Gastroesophageal sphincter (tissue), 4 donors: ENCODE measurements around the gene ARHGEF4. TPM values are rescaled to one million over a fixed set of nuclear protein-coding genes. Genes with fewer than 3 reads are reported as not detected.

Experiments used
- ATAC-seq: fragments of 150-250 bp; one replicate; pipeline ENCODE4 v1.9.1; 2016; ENCODE audit warnings: mild to moderate bottlenecking, moderate library complexity
- H3K27ac ChIP-seq, 4 donors: fragments of 200-600 bp; sonication (generic) in 3 of 4; 1 replicate in 3 of 4; 2 replicates in 1 of 4; pipeline ENCODE4 v1.5.1; 2016 to 2019
- H3K27me3 ChIP-seq: fragments of 200-600 bp; sonication (generic); one replicate; pipeline ENCODE4 v1.5.1; 2019
- H3K36me3 ChIP-seq, 2 donors: fragments of 200-600 bp; sonication (generic); one replicate each; pipeline ENCODE4 v1.5.1; 2019; ENCODE audit warnings: control low read depth in 1 of 2
- H3K4me1 ChIP-seq, 3 donors: fragments of 200-600 bp; sonication (generic); 1 replicate in 2 of 3; 2 replicates in 1 of 3; pipeline ENCODE4 v1.5.1; 2016 to 2019; ENCODE audit warnings: control low read depth in 2 of 3
- H3K4me3 ChIP-seq, 2 donors: fragments of 200-600 bp; sonication (generic); one replicate each; pipeline ENCODE4 v1.5.1; 2019; ENCODE audit warnings: mild to moderate bottlenecking in 1 of 2, moderate library complexity in 1 of 2
- H3K9me3 ChIP-seq, 3 donors: fragments of 200-600 bp; sonication (generic); one replicate each; pipeline ENCODE4 v1.5.1; 2017 to 2019; ENCODE audit warnings: control low read depth in 2 of 3
- EP300 ChIP-seq: sonication (generic); formaldehyde crosslinking; IDR thresholded peaks from one replicate; pipeline ENCODE4 v1.6.1; 2017; ENCODE audit warnings: antibody characterized with exemption, mild to moderate bottlenecking
- POLR2A ChIP-seq, 2 donors: fragments of 450-650 bp; IDR thresholded peaks; one replicate each; pipeline ENCODE4 v1.6.1; 2017; ENCODE audit warnings: antibody characterized with exemption in 2 of 2, mild to moderate bottlenecking in 2 of 2, moderate library complexity in 1 of 2
- POLR2AphosphoS5 ChIP-seq: sonication (generic); formaldehyde crosslinking; IDR thresholded peaks from one replicate; pipeline ENCODE4 v1.6.1; 2017; ENCODE audit warnings: antibody characterized with exemption
- WGBS, 2 donors: methylation state at CpG; one replicate each; pipeline ENCODE4 v1.1.5; 2018; ENCODE audit warnings: low coverage in 1 of 2; 5-methylcytosine and 5-hydroxymethylcytosine counted together
- total RNA-seq, 4 donors: library from RNA; depleted of rRNA; stranded (reverse); fragments of >200 nt; gene quantifications; one replicate each; pipeline ENCODE4 v1.1.0, GENCODE V29; 2016
- TF ChIP-seq, protein P1 (sequence below), 4 experiments: fragments of 200-600 bp in 2 of 4; fragments of 450-650 bp in 2 of 4; sonication (generic) in 1 of 4; IDR thresholded peaks; one replicate each; pipeline ENCODE4 v1.5.1; 2017 to 2019; ENCODE audit warnings: antibody characterized with exemption in 4 of 4, mild to moderate bottlenecking in 2 of 4, moderate library complexity in 2 of 4

The ARHGEF4 gene
- total RNA-seq, 4 donors from 2014 or later, result 15.9 to 59.5 (median 21.8) TPM

DNA sequence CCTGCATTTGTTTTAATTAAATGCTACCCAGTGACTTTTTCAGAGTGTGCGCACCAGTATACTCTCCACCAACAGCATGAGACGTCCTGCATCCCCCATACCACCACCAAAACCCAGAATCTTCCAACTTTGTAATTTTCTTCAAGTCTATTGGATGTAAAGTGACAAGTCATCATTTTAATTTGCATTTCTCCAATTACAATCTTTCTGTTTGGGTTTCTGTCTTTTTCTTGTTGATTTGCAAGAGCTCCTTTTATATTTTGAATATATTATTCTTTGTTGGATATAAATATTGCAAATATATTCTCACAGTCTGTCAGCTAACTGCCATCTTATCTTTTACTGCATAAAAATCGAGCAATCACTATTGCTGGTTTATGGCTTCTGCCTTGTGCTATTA, 160.0 kb downstream of the ARHGEF4 start:
- WGBS, 2 donors, result 77 to 88% methylated on average over 2 to 3 of the region's 3 CpGs
- H3K36me3 ChIP-seq, result no peaks in the 10 kb centered on the region
- H3K4me1 ChIP-seq, result no peaks in the 10 kb centered on the region
- no peaks in the 10 kb centered on the region for H3K9me3 ChIP-seq
- H3K27ac ChIP-seq, result no peak overlapping the region
- H3K27me3 ChIP-seq, result peaks cover 19% of the 10 kb centered on the region
- no peak overlapping the region for H3K4me3 ChIP-seq
- TF ChIP-seq EP300 (no peak), POLR2A (IDR thresholded peaks at IDR 0.05) (no peak), POLR2AphosphoS5 (no peak)
- TF ChIP-seq, protein P1, sequence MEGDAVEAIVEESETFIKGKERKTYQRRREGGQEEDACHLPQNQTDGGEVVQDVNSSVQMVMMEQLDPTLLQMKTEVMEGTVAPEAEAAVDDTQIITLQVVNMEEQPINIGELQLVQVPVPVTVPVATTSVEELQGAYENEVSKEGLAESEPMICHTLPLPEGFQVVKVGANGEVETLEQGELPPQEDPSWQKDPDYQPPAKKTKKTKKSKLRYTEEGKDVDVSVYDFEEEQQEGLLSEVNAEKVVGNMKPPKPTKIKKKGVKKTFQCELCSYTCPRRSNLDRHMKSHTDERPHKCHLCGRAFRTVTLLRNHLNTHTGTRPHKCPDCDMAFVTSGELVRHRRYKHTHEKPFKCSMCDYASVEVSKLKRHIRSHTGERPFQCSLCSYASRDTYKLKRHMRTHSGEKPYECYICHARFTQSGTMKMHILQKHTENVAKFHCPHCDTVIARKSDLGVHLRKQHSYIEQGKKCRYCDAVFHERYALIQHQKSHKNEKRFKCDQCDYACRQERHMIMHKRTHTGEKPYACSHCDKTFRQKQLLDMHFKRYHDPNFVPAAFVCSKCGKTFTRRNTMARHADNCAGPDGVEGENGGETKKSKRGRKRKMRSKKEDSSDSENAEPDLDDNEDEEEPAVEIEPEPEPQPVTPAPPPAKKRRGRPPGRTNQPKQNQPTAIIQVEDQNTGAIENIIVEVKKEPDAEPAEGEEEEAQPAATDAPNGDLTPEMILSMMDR (IDR thresholded peaks at IDR 0.05), result no peak
- no peak for ATAC-seq

DNA sequence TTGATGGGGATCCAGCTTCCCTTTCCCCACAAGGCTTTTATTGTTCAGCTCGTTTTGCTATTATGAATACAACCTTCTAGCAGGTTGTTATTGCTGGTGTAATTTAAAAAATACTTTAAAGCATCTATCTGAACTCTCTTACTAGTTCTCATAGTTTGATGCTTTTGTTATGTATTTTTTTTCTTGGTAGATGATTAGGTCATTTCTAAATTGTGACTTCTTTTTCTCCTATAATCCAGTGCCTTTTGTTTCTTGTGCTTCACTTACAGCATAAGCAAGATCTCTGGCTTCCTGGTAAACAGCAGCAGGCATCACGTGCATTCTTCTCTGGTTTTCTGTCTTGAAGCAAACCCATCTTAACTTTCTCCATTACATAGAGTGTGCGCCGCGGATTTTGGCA, 160.5 kb downstream of the ARHGEF4 start:
- TF ChIP-seq POLR2A (IDR thresholded peaks at IDR 0.05), result no peak
- no peak for TF ChIP-seq POLR2AphosphoS5
- TF ChIP-seq EP300, result no peak
- 60 to 82% methylated on average over 5 of the region's 5 CpGs for WGBS, 2 donors
- no peaks in the 10 kb centered on the region for H3K36me3 ChIP-seq
- no peak for ATAC-seq
- no peaks in the 10 kb centered on the region for H3K4me1 ChIP-seq
- H3K27ac ChIP-seq, result no peak overlapping the region
- H3K9me3 ChIP-seq, result no peaks in the 10 kb centered on the region
- no peak overlapping the region for H3K4me3 ChIP-seq
- peaks cover 24% of the 10 kb centered on the region for H3K27me3 ChIP-seq

DNA sequence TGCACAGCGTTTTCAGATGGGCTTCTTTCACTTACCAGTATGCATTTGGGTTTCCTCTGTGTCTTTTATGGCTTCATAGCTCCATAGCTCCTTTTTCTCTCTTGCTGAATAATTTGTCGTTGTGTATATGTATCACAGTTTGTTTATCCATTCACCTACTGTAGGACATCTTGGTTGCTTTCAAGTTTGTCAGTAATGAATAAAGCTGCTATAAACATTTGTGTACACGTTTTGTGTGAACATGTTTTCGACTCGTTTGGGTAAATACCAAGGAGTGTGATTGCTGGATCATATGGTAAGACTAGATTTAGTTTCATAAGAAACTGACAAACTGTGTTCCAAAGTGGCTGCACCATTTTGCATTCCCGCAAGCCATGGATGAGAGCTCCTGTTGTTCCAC, 161.8 kb downstream of the ARHGEF4 start:
- Histone ChIP-seq H3K4me3 (no peak overlapping the region), H3K27ac (no peak overlapping the region), H3K36me3 (no peaks in the 10 kb centered on the region), H3K9me3 (no peaks in the 10 kb centered on the region), H3K4me1 (no peaks in the 10 kb centered on the region), H3K27me3 (peaks cover 35% of the 10 kb centered on the region)
- 55 to 59% methylated on average over 5 to 6 of the region's 6 CpGs for WGBS, 2 donors
- no peak for ATAC-seq
- no peak for TF ChIP-seq EP300
- TF ChIP-seq, protein P1 (IDR thresholded peaks at IDR 0.05), result no peak
- no peak for TF ChIP-seq POLR2A (IDR thresholded peaks at IDR 0.05)
- no peak for TF ChIP-seq POLR2AphosphoS5

DNA sequence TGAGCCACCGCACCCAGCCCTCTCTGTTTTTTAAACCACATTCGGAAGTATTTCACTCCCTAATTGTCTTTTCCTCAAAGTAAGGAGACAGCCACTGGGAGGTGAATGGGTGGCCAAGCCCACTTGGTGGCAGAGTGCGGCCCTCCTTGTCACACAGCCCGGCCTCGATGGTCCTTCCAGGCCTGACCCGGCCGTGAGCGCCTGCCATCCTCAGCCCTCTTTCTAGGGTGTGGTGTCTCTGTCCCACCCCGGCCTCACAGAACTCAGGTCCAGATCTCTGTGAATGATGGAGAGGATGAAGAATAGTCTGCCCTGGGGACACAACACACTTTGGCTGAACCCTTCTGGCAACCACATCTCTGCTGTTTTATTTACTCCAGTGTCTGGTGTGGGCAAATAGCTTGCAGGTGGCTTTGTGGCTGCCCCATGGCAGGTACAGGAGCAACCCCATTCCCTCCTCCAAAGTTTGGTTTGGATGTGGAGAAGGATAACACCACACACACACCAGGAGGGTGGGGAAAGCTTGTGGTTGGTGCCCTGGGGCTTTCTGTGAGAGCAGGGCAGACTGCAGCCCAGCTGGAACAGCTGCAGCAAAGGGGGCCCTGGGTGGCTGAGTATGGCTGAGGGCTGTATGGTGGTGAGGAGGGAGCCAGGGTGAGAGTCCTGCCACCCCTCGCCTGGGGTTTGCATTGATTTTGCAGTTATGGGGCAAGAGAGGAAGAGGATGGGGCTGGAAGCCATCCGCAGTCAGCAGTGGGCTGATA, 167.9 kb downstream of the ARHGEF4 start:
- H3K4me1 ChIP-seq, result no peaks in the 10 kb centered on the region
- H3K4me3 ChIP-seq, result no peak overlapping the region
- ATAC-seq, result no peak
- no peak overlapping the region for H3K27ac ChIP-seq
- 33 to 87% methylated on average over 1 to 4 of the region's 11 CpGs for WGBS, 2 donors
- peaks cover 41% of the 10 kb centered on the region for H3K27me3 ChIP-seq
- H3K36me3 ChIP-seq, result no peaks in the 10 kb centered on the region
- no peaks in the 10 kb centered on the region for H3K9me3 ChIP-seq
- TF ChIP-seq POLR2AphosphoS5 (no peak), EP300 (no peak), POLR2A (IDR thresholded peaks at IDR 0.05) (no peak)
- TF ChIP-seq, protein P1 (IDR thresholded peaks at IDR 0.05), result no peak

DNA sequence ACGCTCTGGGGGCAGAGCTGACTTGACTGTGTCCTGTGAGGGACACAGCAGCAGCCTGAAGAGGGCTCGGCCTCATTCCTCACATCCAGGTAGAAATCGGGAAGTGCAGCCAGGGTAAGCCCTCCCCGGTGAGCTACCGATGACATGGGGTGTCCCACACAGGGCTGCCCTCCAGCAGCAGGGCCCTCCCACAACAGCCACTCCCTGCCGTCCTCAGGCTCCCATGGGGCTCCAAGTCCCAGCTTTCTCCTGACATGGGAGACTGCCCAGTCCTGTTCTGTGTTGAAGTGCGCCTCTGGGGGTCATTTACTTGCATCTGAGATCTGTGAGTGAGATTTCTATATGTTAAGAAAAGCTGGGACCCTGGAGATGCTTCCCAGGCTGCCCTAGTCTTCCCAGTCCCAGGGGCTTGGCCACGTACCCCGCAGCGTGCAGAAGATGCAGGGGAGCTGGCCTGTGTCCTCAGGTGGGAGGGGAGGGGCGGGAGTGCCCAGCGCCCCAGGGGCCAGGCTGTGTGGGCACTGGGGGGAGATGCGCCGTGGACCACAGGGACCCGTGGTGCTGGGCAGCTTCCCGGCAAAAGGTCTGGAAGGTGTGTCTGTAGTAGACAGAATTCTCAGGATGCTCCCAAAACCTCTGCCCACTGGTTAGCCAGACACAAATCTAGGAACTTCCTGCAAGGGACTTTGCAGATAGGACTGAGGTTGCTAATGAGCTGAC, 168.7 kb downstream of the ARHGEF4 start:
- Histone ChIP-seq H3K27ac (no peak overlapping the region), H3K4me1 (no peaks in the 10 kb centered on the region), H3K36me3 (no peaks in the 10 kb centered on the region), H3K4me3 (no peak overlapping the region), H3K27me3 (peaks cover 45% of the 10 kb centered on the region), H3K9me3 (no peaks in the 10 kb centered on the region)
- no peak for TF ChIP-seq POLR2AphosphoS5
- no peak for TF ChIP-seq POLR2A (IDR thresholded peaks at IDR 0.05)
- TF ChIP-seq, protein P1 (IDR thresholded peaks at IDR 0.05), result no peak
- no peak for TF ChIP-seq EP300
- no CpG with 5 or more reads among the region's 16 CpGs for WGBS, 2 donors
- ATAC-seq, result no peak
